GM21447 (cell line): ENCODE results near the gene BANK1.
"Not testable (repeated sequence)": the region's sequence is repeated elsewhere in the genome, so short reads cannot be mapped to it uniquely, and the experiment has no call there.

Source experiments
- ATAC-seq: cut with Tn5 transposase; IDR thresholded peaks from one replicate; pipeline ENCODE4 v1.9.1; 2021; ENCODE audit not compliant: unreplicated experiment

BANK1 gene

DNA sequence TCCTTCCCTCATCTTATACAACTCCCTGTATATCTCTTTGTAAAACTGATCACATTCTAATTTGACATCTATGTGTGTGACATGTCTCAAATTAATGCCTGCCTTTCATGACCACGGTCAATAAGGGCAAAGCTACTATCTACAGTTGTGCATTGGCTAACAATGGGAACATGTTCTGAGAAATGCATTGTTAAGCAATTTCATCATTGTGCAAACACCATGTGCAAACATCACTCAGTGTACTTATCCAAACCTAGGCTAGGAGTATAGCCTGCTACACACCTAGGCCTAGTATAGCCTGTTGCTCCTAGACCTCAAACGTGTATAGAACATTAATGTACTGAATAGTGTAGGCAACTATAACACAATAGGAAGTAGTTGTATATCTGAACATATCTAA is 95.0 kb downstream of the BANK1 start:
- no peak for ATAC-seq

DNA sequence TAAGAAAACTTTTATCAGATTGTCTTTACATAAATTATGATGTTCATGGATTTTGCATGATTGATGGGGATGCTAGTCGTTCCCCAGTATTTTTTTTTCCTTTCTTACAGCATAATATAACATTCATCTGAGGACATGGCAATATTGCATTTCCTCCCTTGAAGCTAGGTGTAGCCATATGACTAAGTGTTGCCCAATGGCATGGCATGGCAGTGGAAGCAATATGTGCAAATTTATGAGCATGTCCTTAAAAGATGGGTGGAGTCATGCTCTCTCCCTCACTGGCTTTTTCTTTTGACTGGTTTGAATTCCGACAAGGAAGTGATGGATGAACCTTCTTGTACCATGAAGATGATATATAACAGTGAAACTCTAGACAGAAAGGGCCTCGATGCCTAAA is 96.3 kb downstream of the BANK1 start:
- ATAC-seq: no peak

DNA sequence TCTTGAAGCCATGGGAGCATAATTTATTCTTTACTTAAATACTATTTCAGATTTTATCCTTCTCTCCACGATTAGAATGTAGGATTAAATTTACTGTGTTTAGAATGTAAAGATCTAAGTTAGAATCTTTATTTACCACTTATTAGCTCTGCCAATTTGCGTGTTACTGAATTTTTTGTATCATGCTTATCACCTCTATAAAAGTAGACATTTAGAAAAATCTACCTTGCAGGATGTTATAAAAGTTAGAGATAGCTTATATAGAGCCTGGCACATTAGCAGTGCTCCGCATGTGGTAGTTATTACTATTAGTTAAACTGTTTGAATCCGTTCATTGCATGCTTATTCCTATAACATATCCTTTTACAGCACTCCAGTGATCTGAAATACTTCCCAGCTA is 97.9 kb downstream of the BANK1 start:
- ATAC-seq: no peak

- ATAC-seq: not testable (repeated sequence)
Measured at GRCh38 chr4:101905527-101905926, 115.0 kb downstream of the BANK1 start.

- no peak for ATAC-seq
Measured at GRCh38 chr4:101910786-101911373, 120.3 kb downstream of the BANK1 start.

GRCh38 chr4:101911616-101912015 is 121.1 kb downstream of the BANK1 start:
- no peak for ATAC-seq

DNA sequence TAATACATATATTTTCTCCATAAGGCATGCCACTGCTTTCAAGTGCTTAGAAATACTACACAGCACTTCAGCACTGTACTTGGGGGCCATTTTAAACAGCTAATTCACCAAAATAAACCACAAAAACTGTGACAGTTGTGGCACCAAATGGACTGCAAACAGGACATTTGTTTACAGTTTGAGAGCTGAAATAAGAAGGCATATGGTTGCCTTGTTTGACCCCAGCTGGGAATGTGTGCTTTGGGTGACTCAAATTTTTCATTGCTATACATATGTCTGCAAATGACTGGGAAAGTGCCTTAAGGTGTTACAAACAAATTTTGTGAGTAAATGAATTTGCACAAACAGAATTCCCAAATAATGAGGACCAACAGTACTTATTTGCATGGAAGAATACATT is 124.2 kb downstream of the BANK1 start:
- ATAC-seq: no peak

- ATAC-seq: no peak
Measured at GRCh38 chr4:101919373-101919977, 128.9 kb downstream of the BANK1 start.

- no peak for ATAC-seq
Measured at GRCh38 chr4:101921370-101921769, 130.8 kb downstream of the BANK1 start.

GRCh38 chr4:101931619-101932018 is 141.1 kb downstream of the BANK1 start:
- no peak for ATAC-seq

DNA sequence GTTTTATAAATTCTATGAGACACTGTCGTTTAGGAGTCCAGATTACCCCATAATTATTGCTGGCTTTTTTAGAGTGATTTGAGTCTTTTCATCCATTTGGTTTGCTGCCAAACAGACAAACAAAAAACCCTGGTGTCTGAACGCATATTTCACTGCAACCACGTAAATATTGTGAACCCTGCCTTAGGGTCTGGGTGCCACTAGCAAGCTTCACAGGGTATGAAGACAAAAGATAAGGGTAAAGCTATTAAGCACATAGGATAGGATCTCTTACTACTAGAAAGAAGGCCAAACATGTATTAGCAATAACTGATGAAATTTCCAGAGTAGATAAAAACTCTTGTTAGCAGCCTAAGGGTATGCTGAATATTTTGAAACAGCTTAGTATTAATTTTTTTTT is 143.3 kb downstream of the BANK1 start:
- no peak for ATAC-seq

GRCh38 chr4:101938836-101939235 is 148.3 kb downstream of the BANK1 start:
- ATAC-seq: no peak

GRCh38 chr4:101941816-101942358 is 151.4 kb downstream of the BANK1 start:
- no peak for ATAC-seq

GRCh38 chr4:101942891-101943290 is 152.4 kb downstream of the BANK1 start:
- ATAC-seq: no peak

DNA sequence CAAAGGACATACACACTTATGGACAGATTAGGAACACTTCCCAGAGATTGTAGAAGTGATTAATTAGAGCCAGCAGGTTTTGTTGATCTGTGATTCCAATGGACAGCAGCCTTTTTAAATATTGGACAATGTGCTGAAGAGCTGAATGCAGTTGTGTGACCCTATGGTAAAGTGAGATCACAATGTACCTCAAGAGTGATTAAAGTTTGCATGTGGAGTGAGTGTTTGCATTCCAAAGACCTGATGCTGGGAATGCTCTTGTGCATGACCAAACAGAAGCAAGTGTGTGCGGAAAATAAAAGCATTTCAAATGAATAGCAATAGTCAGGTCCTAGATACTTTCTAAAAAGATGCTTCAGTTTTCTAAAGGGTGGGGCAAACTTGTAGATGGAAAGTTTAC is 154.1 kb downstream of the BANK1 start:
- no peak for ATAC-seq

- no peak for ATAC-seq
Measured at GRCh38 chr4:101948055-101948454, 157.5 kb downstream of the BANK1 start.

- no peak for ATAC-seq
Measured at GRCh38 chr4:101948951-101949350, 158.4 kb downstream of the BANK1 start.

DNA sequence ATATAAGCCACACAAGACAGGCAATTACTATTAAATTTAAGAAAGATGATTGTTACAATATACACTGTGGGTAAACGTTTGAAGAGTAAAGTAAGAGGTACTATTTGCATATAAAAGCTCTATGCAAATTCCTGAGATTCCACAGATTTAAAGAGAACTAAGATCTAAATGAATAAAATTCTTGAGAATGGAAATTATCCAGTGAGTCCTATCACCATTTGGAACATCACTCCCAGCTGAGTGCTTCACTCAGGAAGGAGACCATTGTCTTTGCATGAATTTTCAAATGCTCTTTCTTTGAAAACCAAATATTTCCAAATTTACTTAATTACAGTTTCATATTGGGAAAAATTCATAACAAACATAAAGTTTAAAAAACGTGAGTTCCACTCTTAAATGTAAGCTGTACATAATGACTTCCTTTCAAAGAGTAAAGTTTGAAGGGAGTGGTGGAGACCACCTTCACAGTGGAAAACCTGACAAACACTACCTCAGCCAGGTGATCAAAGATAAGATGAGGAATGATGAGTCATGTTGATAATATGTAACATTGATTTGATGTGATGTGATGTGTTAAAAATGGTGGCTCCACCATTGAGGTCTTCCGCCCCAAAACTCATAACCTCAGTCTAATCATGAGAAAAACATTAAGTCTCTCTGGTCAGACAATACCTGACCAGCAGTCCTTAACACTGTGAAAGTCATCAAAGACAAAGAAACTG is 159.9 kb downstream of the BANK1 start:
- no peak for ATAC-seq

GRCh38 chr4:101952985-101953384 is 162.5 kb downstream of the BANK1 start:
- no peak for ATAC-seq

GRCh38 chr4:101953949-101954348 is 163.4 kb downstream of the BANK1 start:
- no peak for ATAC-seq

GRCh38 chr4:101954351-101954750 is 163.8 kb downstream of the BANK1 start:
- no peak for ATAC-seq

DNA sequence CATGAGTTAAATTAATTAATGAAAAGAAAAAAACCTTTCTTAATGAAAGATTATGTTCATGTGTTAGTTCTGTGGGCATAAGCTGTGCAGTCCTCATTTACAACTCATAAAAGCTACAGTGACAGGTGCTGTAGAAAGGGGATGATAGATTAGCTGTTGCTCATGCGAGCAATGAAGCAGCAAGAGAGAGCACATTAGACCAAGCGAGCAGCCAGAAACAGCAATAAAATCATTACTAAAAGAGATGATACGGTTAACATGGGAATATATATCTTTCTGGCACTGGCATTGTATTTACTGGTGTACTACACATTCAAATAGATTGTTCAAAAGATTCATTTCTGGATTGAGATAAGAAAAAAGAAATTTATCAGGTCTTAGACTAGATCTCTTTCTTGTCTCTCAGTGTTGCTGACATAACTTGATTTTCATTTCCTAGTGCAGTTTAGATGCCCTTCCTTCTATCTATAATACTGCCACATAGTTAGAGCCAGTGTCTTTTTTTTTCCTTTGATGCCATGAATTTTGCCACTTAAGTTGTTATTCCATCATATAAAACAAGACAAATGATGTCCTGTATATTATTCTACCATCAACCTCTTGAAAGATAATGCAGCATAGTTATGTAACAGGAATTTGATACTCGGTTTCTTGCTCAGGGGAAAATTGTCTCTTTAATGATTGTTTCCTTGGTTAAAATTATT is 164.6 kb downstream of the BANK1 start:
- ATAC-seq: no peak
